Measurements from ENCODE around the gene CNPPD1. TPM values are rescaled to one million over a fixed set of nuclear protein-coding genes. Genes with fewer than 3 reads are reported as not detected.

The CNPPD1 gene
- polyA plus RNA-seq, 2 of the 4 experiments (the other 2 are of a cell fraction): 22.4 to 27.6 TPM

DNA sequence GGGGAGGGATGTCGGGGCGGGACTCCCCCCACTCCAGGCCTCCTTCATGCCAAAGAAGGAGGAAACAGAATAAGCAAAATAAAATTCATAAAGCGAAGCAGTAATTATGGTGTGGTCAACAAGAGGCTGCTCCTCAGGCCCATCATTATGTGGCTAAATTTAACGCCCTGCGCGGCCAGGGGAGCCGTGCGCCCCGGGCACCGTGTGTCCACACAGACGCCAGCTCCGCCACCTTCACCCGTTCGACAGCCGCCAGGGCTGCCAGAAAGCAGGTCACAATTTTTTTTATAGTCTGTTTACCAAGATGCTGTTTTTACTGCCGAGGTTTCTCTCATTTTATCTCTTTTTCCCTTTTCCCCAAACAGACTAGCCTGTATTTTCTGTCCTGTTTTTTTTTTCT lies 47.1 kb downstream of the CNPPD1 start (continued):
- no peak for TF ChIP-seq NPAS2 (CRISPR knock-in tag; IDR thresholded peaks at IDR 0.05; ENCODE audit: borderline replicate concordance)
- TF ChIP-seq FOSB (CRISPR knock-in tag; IDR thresholded peaks at IDR 0.05): no peak
- TF ChIP-seq NR3C1 (IDR thresholded peaks at IDR 0.05): no peak
- no peak for TF ChIP-seq MAFK (IDR thresholded peaks at IDR 0.05; ENCODE audit: partially characterized antibody)
- no peak for TF ChIP-seq FOSL2 (IDR thresholded peaks at IDR 0.05)
- TF ChIP-seq FOSL2 (CRISPR knock-in tag; IDR thresholded peaks at IDR 0.05): no peak
- no peak for TF ChIP-seq HEYL (CRISPR knock-in tag; IDR thresholded peaks at IDR 0.05)
- TF ChIP-seq, protein P1, sequence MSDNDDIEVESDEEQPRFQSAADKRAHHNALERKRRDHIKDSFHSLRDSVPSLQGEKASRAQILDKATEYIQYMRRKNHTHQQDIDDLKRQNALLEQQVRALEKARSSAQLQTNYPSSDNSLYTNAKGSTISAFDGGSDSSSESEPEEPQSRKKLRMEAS (IDR thresholded peaks at IDR 0.05): no peak

DNA sequence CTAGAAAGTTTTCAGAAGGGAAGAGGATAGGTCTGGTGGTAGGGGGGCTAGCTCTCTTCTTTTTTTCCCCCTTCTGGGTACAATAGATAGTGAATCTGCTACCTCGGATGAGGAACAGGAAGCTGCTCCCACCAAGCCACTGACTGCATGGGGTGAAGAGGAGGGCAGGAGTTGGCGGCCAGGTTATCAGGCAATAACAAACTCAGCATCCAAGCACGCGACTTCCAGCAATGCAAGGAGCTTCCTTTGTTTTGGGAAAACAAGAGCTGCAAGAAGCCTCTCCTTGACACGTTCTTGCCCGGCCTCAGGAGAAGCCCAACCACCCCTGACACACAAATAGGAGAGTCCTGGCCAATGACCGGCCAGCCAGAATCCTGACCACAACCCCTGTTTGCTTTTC lies 48.3 kb downstream of the CNPPD1 start:
- DNase-seq (ENCODE audit: low read depth in 1 of 2, low spot score in 1 of 2): no peak
- Histone ChIP-seq H3K4me2 (no peak overlapping the region), H3K27ac (no peak overlapping the region; a peak in 1 of 6 replicates), H3K4me3 (no peak overlapping the region), H3K4me1 (peaks cover 50% of the 10 kb centered on the region), H3K9me3 (no peaks in the 10 kb centered on the region)
- ChIA-PET POLR2A (no interaction called here), CTCF (interaction anchor here (1.2 to 3.8 kb wide), 10 partner anchors 9 to 148 kb away, joined by 3 to 18 read pairs (median 7); no protein-coding TSS in a partner anchor)
- FAIRE-seq: no peak
- over 99% methylated on average over 7 of the region's 7 CpGs for WGBS (ENCODE audit: missing lambda C conversion rate)
- no peak for ATAC-seq
- TF ChIP-seq, protein P2, sequence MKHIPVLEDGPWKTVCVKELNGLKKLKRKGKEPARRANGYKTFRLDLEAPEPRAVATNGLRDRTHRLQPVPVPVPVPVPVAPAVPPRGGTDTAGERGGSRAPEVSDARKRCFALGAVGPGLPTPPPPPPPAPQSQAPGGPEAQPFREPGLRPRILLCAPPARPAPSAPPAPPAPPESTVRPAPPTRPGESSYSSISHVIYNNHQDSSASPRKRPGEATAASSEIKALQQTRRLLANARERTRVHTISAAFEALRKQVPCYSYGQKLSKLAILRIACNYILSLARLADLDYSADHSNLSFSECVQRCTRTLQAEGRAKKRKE (CRISPR knock-in tag; IDR thresholded peaks at IDR 0.05; ENCODE audit: low read depth): no peak
- TF ChIP-seq RCOR1 (IDR thresholded peaks at IDR 0.05; ENCODE audit: low read depth, low read length): no peak
- TF ChIP-seq ESRRA (IDR thresholded peaks at IDR 0.05; ENCODE audit: borderline replicate concordance, low read length): no peak
- TF ChIP-seq EP300 (IDR thresholded peaks at IDR 0.05): no peak
- no peak for TF ChIP-seq MAZ (IDR thresholded peaks at IDR 0.05; ENCODE audit: borderline replicate concordance, low read depth, low read length)
- TF ChIP-seq, protein P3, sequence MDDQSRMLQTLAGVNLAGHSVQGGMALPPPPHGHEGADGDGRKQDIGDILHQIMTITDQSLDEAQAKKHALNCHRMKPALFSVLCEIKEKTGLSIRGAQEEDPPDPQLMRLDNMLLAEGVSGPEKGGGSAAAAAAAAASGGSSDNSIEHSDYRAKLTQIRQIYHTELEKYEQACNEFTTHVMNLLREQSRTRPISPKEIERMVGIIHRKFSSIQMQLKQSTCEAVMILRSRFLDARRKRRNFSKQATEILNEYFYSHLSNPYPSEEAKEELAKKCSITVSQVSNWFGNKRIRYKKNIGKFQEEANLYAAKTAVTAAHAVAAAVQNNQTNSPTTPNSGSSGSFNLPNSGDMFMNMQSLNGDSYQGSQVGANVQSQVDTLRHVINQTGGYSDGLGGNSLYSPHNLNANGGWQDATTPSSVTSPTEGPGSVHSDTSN (IDR thresholded peaks at IDR 0.05): no peak
- no peak for TF ChIP-seq CBX2 (IDR thresholded peaks at IDR 0.05; ENCODE audit: borderline replicate concordance, low read depth)
- TF ChIP-seq, protein P1 (IDR thresholded peaks at IDR 0.05): no peak
- TF ChIP-seq JUNB (IDR thresholded peaks at IDR 0.05): no peak
- TF ChIP-seq CHD2 (IDR thresholded peaks at IDR 0.05; ENCODE audit: low read length, partially characterized antibody): no peak
- no peak for TF ChIP-seq CHD4 (IDR thresholded peaks at IDR 0.05; ENCODE audit: borderline replicate concordance)
- no peak for TF ChIP-seq JUN (IDR thresholded peaks at IDR 0.05)
- TF ChIP-seq SREBF2 (IDR thresholded peaks at IDR 0.05): no peak
- TF ChIP-seq NFE2L2 (conservative IDR thresholded peaks at IDR 0.05; ENCODE audit: low read length): no peak
- TF ChIP-seq, protein P4, sequence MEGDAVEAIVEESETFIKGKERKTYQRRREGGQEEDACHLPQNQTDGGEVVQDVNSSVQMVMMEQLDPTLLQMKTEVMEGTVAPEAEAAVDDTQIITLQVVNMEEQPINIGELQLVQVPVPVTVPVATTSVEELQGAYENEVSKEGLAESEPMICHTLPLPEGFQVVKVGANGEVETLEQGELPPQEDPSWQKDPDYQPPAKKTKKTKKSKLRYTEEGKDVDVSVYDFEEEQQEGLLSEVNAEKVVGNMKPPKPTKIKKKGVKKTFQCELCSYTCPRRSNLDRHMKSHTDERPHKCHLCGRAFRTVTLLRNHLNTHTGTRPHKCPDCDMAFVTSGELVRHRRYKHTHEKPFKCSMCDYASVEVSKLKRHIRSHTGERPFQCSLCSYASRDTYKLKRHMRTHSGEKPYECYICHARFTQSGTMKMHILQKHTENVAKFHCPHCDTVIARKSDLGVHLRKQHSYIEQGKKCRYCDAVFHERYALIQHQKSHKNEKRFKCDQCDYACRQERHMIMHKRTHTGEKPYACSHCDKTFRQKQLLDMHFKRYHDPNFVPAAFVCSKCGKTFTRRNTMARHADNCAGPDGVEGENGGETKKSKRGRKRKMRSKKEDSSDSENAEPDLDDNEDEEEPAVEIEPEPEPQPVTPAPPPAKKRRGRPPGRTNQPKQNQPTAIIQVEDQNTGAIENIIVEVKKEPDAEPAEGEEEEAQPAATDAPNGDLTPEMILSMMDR (IDR thresholded peaks at IDR 0.05): no peak
- no peak for TF ChIP-seq TFCP2L1 (CRISPR knock-in tag; IDR thresholded peaks at IDR 0.05)
